GM20000 (cell line): ENCODE results near the gene GSTM2.
A peak's percentile ranks its signal among the peaks of the same experiment; 100 is the strongest.
"Not testable (repeated sequence)": the region's sequence is repeated elsewhere in the genome, so short reads cannot be mapped to it uniquely, and the experiment has no call there.

ENCODE experiments used
- DNase-seq: peaks from one replicate; pipeline ENCODE4 v3.0.0; 2012; ENCODE audit warnings: low spot score
- CTCF ChIP-seq: IDR thresholded peaks from 2 replicates; pipeline ENCODE4 v1.5.1; 2012; ENCODE audit warnings: mild to moderate bottlenecking, control low read depth; ENCODE audit errors: extremely low read depth, missing control alignments

The GSTM2 gene

GRCh38 chr1:109705411-109705810 is 37.6 kb downstream of the GSTM2 start:
- TF ChIP-seq CTCF, result no peak
- no peak for DNase-seq

GRCh38 chr1:109708949-109709348 is 41.1 kb downstream of the GSTM2 start:
- not testable (repeated sequence) for DNase-seq

GRCh38 chr1:109709822-109710221 is 42.0 kb downstream of the GSTM2 start:
- not testable (repeated sequence) for DNase-seq

GRCh38 chr1:109711593-109712320 is 43.9 kb downstream of the GSTM2 start, which contains the start of gene GSTM5:
TSS of gene GSTM5 (plus strand) at chr1:109712251. CDS start at chr1:109712313, 62 bp downstream.
- DNase-seq, result not testable (repeated sequence)

- no peak for DNase-seq
- TF ChIP-seq CTCF, result no peak
Observed at GRCh38 chr1:109712321-109712864, 44.5 kb downstream of the GSTM2 start.

- no peak for TF ChIP-seq CTCF
- DNase-seq, result no peak
Observed at GRCh38 chr1:109713636-109714035, 45.8 kb downstream of the GSTM2 start.

GRCh38 chr1:109714661-109715372 is 47.0 kb downstream of the GSTM2 start:
- DNase-seq, result peak; percentile 5
- TF ChIP-seq CTCF, result no peak

GRCh38 chr1:109716121-109716520 is 48.3 kb downstream of the GSTM2 start:
- no peak for TF ChIP-seq CTCF
- no peak for DNase-seq

- no peak for DNase-seq
- TF ChIP-seq CTCF, result no peak
Observed at GRCh38 chr1:109716570-109717090, 48.8 kb downstream of the GSTM2 start.
